Measurements from ENCODE around the gene LEKR1.
"Not testable (repeated sequence)": the region's sequence is repeated elsewhere in the genome, so short reads cannot be mapped to it uniquely, and the experiment has no call there.

Gene LEKR1

GRCh38 chr3:156910831-156911230 lies 84.7 kb downstream of the LEKR1 start:
- not testable (repeated sequence) for DNase-seq

- not testable (repeated sequence) for DNase-seq
These were observed 88.1 kb downstream of the LEKR1 start for GRCh38 chr3:156914300-156914699.

GRCh38 chr3:156915372-156915771 lies 89.2 kb downstream of the LEKR1 start:
- DNase-seq, result no peak

GRCh38 chr3:156918746-156919145 lies 92.6 kb downstream of the LEKR1 start:
- no peak for DNase-seq

GRCh38 chr3:156919818-156920217 lies 93.7 kb downstream of the LEKR1 start:
- DNase-seq, result no peak

- DNase-seq, result no peak
These were observed 94.2 kb downstream of the LEKR1 start for GRCh38 chr3:156920399-156920798.

- no peak for DNase-seq
These were observed 97.2 kb downstream of the LEKR1 start for GRCh38 chr3:156923349-156923748.

- DNase-seq, result no peak
These were observed 112.6 kb downstream of the LEKR1 start for GRCh38 chr3:156938724-156939123.

GRCh38 chr3:156939315-156939714 lies 113.2 kb downstream of the LEKR1 start:
- DNase-seq, result no peak

GRCh38 chr3:156941311-156941710 lies 115.2 kb downstream of the LEKR1 start:
- no peak for DNase-seq

GRCh38 chr3:156948402-156949210 lies 122.5 kb downstream of the LEKR1 start:
- no peak for DNase-seq

GRCh38 chr3:156952011-156952410 lies 125.9 kb downstream of the LEKR1 start:
- no peak for DNase-seq

- DNase-seq, result no peak
These were observed 131.6 kb downstream of the LEKR1 start for GRCh38 chr3:156957715-156958114.

GRCh38 chr3:156963096-156963495 lies 136.9 kb downstream of the LEKR1 start:
- no peak for DNase-seq

GRCh38 chr3:156964577-156964976 lies 138.4 kb downstream of the LEKR1 start:
- no peak for DNase-seq

- not testable (repeated sequence) for DNase-seq
These were observed 140.2 kb downstream of the LEKR1 start for GRCh38 chr3:156966349-156966748.

GRCh38 chr3:156973954-156974353 lies 147.8 kb downstream of the LEKR1 start:
- DNase-seq, result no peak

GRCh38 chr3:156974931-156975330 lies 148.8 kb downstream of the LEKR1 start:
- DNase-seq, result no peak

- no peak for DNase-seq
These were observed 149.6 kb downstream of the LEKR1 start for GRCh38 chr3:156975721-156976120.

- DNase-seq, result no peak
These were observed 150.8 kb downstream of the LEKR1 start for GRCh38 chr3:156976933-156977332.

- DNase-seq, result no peak
These were observed 152.4 kb downstream of the LEKR1 start for GRCh38 chr3:156978481-156978961.

GRCh38 chr3:156981005-156981404 lies 154.9 kb downstream of the LEKR1 start:
- no peak for DNase-seq

- no peak for DNase-seq
These were observed 157.4 kb downstream of the LEKR1 start for GRCh38 chr3:156983559-156983958.

- DNase-seq, result no peak
These were observed 159.6 kb downstream of the LEKR1 start for GRCh38 chr3:156985711-156986110.

GRCh38 chr3:156987946-156988345 lies 161.8 kb downstream of the LEKR1 start:
- DNase-seq, result no peak

All from SHP77 treated with DMSO at 0.1 percent for 48 hours (cell line).